Endothelial cell of umbilical vein (primary cell): ENCODE measurements around the gene DNAJC4. TPM values are rescaled to one million over a fixed set of nuclear protein-coding genes. Genes with fewer than 3 reads are reported as not detected.

Source experiments
- BruUV-seq: library from RNA; stranded (reverse); fragments of 400-500 nt; replicated peaks from 2 replicates; lab custom pipeline; 2021; lab: Mats Ljungman, UMichigan
- CTCF ChIA-PET: fragments of 300-600, 350-600 bp; sonication (Branson Sonifier 250); formaldehyde crosslinking; loops from one replicate; lab custom pipeline; 2021; ENCODE audit warnings: antibody characterized with exemption, inconsistent platforms; lab: Charles Lee
- POLR2A ChIA-PET: fragments of 300-600, 350-600 bp; sonication (Branson Sonifier 250); formaldehyde crosslinking; loops from one replicate; lab custom pipeline; 2021; ENCODE audit warnings: antibody characterized with exemption, inconsistent platforms; lab: Charles Lee
- DNase-seq: peaks from one replicate; pipeline ENCODE4 v3.0.0-alpha.2; 2011; ENCODE audit warnings: low read depth, low spot score
- FAIRE-seq: peaks from 2 replicates; lab custom pipeline; 2011; peaks lifted over from hg19 to GRCh38; lab: Jason Lieb, UNC
- H2AFZ ChIP-seq: 2 replicates; pipeline ENCODE4 v1.6.0; 2012; ENCODE audit warnings: low read depth, low read length, control low read depth, inconsistent platforms
- H3K27ac ChIP-seq: 2 replicates; pipeline ENCODE4 v1.5.1; 2011; ENCODE audit warnings: low read depth, mild to moderate bottlenecking, control low read depth, low read length, moderate library complexity; ENCODE audit not compliant: insufficient read depth
- H3K27me3 ChIP-seq, 2 experiments: 2 replicates each; pipeline versions ENCODE4 v1.6.0 to v1.6.1; 2011; ENCODE audit warnings: low read length in 2 of 2, mixed read lengths in 1 of 2; ENCODE audit not compliant: control insufficient read depth in 2 of 2, insufficient read depth in 2 of 2
- H3K36me3 ChIP-seq, 2 experiments: 2 replicates in 1 of 2; 3 replicates in 1 of 2; pipeline ENCODE4 v1.5.1; 2011; ENCODE audit warnings: low read length in 2 of 2, mild to moderate bottlenecking in 1 of 2, moderate library complexity in 1 of 2; ENCODE audit not compliant: control insufficient read depth in 2 of 2, insufficient read depth in 2 of 2; ENCODE audit errors: extremely low read depth in 1 of 2
- H3K4me1 ChIP-seq: 3 replicates; pipeline ENCODE4 v1.5.1; 2011; ENCODE audit warnings: mild to moderate bottlenecking, low read length; ENCODE audit not compliant: control insufficient read depth, insufficient read depth; ENCODE audit errors: extremely low read depth
- H3K4me2 ChIP-seq: 2 replicates; pipeline ENCODE4 v1.6.1; 2011; ENCODE audit warnings: low read length, control low read depth, mixed read lengths; ENCODE audit not compliant: insufficient read depth
- H3K4me3 ChIP-seq, 3 experiments: fragments of 200-600 bp in 1 of 3; sonication (generic), shearing (Covaris generic) in 1 of 3; replicated peaks in 1 of 3; 2 replicates each; pipeline ENCODE4 v1.5.1; 2011 to 2016; ENCODE audit warnings: control low read depth in 3 of 3, low read length in 3 of 3, mild to moderate bottlenecking in 2 of 3, inconsistent platforms in 1 of 3, low read depth in 1 of 3, moderate library complexity in 1 of 3; ENCODE audit not compliant: insufficient read depth in 1 of 3
- H3K79me2 ChIP-seq: 2 replicates; pipeline ENCODE4 v1.6.0; 2012; ENCODE audit warnings: low read length, inconsistent platforms; ENCODE audit not compliant: control insufficient read depth, insufficient read depth
- H3K9ac ChIP-seq: replicated peaks from 2 replicates; pipeline ENCODE3; 2011; ENCODE audit warnings: low read length, control low read depth; ENCODE audit not compliant: insufficient read depth; ENCODE audit errors: extremely low read depth
- H3K9me1 ChIP-seq: replicated peaks from 3 replicates; pipeline ENCODE4 v1.6.0; 2011; ENCODE audit warnings: mild to moderate bottlenecking, low read length; ENCODE audit not compliant: control insufficient read depth, insufficient read depth; ENCODE audit errors: extremely low read depth
- H3K9me3 ChIP-seq: replicated peaks from 2 replicates; pipeline ENCODE4 v1.5.1; 2012; ENCODE audit warnings: low read length, inconsistent platforms; ENCODE audit not compliant: control insufficient read depth, insufficient read depth
- H4K20me1 ChIP-seq: replicated peaks from 2 replicates; pipeline ENCODE3; 2011; ENCODE audit warnings: mild to moderate bottlenecking, low read length; ENCODE audit not compliant: control insufficient read depth, insufficient read depth; ENCODE audit errors: extremely low read depth
- EZH2 ChIP-seq: IDR thresholded peaks from 2 replicates; pipeline ENCODE4 v1.6.1; 2012; ENCODE audit warnings: borderline replicate concordance, low read depth, mild to moderate bottlenecking, moderate library complexity, low read length, inconsistent platforms; ENCODE audit not compliant: severe bottlenecking
- FOS ChIP-seq: IDR thresholded peaks from 2 replicates; pipeline ENCODE4 v1.6.1; 2011; ENCODE audit warnings: mild to moderate bottlenecking, low read length, moderate library complexity, borderline replicate concordance; ENCODE audit not compliant: insufficient read depth
- GATA2 ChIP-seq: IDR thresholded peaks from 2 replicates; pipeline ENCODE4 v1.7.0; 2011; ENCODE audit warnings: low read depth, mild to moderate bottlenecking, moderate library complexity, mixed read lengths, low read length; ENCODE audit not compliant: insufficient read length, insufficient read depth
- JUN ChIP-seq: IDR thresholded peaks from 2 replicates; pipeline ENCODE4 v1.6.1; 2011; ENCODE audit warnings: borderline replicate concordance, low read depth; ENCODE audit not compliant: insufficient read length, insufficient read depth
- MAX ChIP-seq: IDR thresholded peaks from 2 replicates; pipeline ENCODE4 v1.6.1; 2011; ENCODE audit not compliant: insufficient read depth, insufficient read length
- MYC ChIP-seq: IDR thresholded peaks from one replicate; pipeline ENCODE4 v1.6.1; 2011; ENCODE audit warnings: mild to moderate bottlenecking, low read depth, low read length
- POLR2A ChIP-seq: IDR thresholded peaks from 2 replicates; pipeline ENCODE4 v1.6.1; 2012; ENCODE audit warnings: low read depth, mild to moderate bottlenecking, control low read depth, low read length
- POLR2AphosphoS5 ChIP-seq: IDR thresholded peaks from 2 replicates; pipeline ENCODE4 v1.6.1; 2012; ENCODE audit warnings: low read depth, mild to moderate bottlenecking, control low read depth, low read length, moderate library complexity; ENCODE audit not compliant: insufficient read depth
- dilution Hi-C: fragments of 300-500 bp; cut with MboI; formaldehyde crosslinking; loops from one replicate; pipeline ENCODE4 v1.15.0; 2019; ENCODE audit warnings: low sequenced_read_pairs; ENCODE audit not compliant: extremely low pct_ligation_motif_present
- intact Hi-C: fragments of 100-400 bp; cut with micrococcal nuclease; formaldehyde crosslinking; loops from one replicate; pipeline ENCODE4 v1.10.0; 2022
- polyA plus RNA-seq, 4 experiments: library from polyadenylated mRNA; depleted of rRNA in 3 of 4; stranded (reverse) in 3 of 4; unstranded in 1 of 4; fragments of >200 nt; gene quantifications; 2 replicates each; pipeline versions ENCODE4 v1.2.1 to v1.2.3, GENCODE V29; 2011 to 2012; ENCODE audit warnings: missing spikeins in 1 of 4
- total RNA-seq: library from RNA; stranded (reverse); gene quantifications from 2 replicates; pipeline ENCODE4 v1.2.3, GENCODE V29; 2021
- TF ChIP-seq, protein P1 (sequence below), 2 donors: IDR thresholded peaks; 1 replicate in 1 of 2; 2 replicates in 1 of 2; pipeline ENCODE4 v1.5.1; 2011; ENCODE audit warnings: low read length in 2 of 2, mild to moderate bottlenecking in 2 of 2, moderate library complexity in 2 of 2, control low read depth in 1 of 2, inconsistent platforms in 1 of 2, low read depth in 1 of 2; ENCODE audit not compliant: insufficient read depth in 1 of 2; ENCODE audit errors: extremely low read depth in 1 of 2

The DNAJC4 gene
- total and polyA plus RNA-seq, 2 donors (not counting 3 experiments of a cell fraction or from before 2014, with no cell fraction given), result 23.5 to 41.2 TPM

- Histone ChIP-seq H3K9me1 (no peaks in the 10 kb centered on the region), H3K9me3 (no peaks in the 10 kb centered on the region), H3K9ac (peak overlapping the region; percentile 6), H3K27me3 (no peaks in the 10 kb centered on the region), H3K4me2 (peak overlapping the region; percentile 71), H3K4me3 (peak overlapping the region; percentile 48 to 63 (median 51)), H4K20me1 (no peaks in the 10 kb centered on the region), H3K27ac (no peak overlapping the region), H3K4me1 (peaks cover 17% of the 10 kb centered on the region), H2AFZ (no peak overlapping the region), H3K79me2 (no peaks in the 10 kb centered on the region), H3K36me3 (peaks cover 6 to 8% of the 10 kb centered on the region in 2 experiments)
- dilution Hi-C loops, result no loop called here
- TF ChIP-seq, protein P1, sequence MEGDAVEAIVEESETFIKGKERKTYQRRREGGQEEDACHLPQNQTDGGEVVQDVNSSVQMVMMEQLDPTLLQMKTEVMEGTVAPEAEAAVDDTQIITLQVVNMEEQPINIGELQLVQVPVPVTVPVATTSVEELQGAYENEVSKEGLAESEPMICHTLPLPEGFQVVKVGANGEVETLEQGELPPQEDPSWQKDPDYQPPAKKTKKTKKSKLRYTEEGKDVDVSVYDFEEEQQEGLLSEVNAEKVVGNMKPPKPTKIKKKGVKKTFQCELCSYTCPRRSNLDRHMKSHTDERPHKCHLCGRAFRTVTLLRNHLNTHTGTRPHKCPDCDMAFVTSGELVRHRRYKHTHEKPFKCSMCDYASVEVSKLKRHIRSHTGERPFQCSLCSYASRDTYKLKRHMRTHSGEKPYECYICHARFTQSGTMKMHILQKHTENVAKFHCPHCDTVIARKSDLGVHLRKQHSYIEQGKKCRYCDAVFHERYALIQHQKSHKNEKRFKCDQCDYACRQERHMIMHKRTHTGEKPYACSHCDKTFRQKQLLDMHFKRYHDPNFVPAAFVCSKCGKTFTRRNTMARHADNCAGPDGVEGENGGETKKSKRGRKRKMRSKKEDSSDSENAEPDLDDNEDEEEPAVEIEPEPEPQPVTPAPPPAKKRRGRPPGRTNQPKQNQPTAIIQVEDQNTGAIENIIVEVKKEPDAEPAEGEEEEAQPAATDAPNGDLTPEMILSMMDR (IDR thresholded peaks at IDR 0.05; ENCODE audit: extremely low read depth in 1 of 2, insufficient read depth in 1 of 2, low read depth in 1 of 2, low read length in 2 of 2), result no peak
- TF ChIP-seq JUN, result no peak
- TF ChIP-seq FOS, result no peak
- no peak for TF ChIP-seq GATA2
- TF ChIP-seq EZH2, result no peak
- TF ChIP-seq MAX, result no peak
- no peak for TF ChIP-seq POLR2AphosphoS5
- no peak for TF ChIP-seq POLR2A
- no peak for TF ChIP-seq MYC
- POLR2A ChIA-PET, result no interaction called here
- FAIRE-seq (no peak), DNase-seq (no peak)
- intact Hi-C loops, result no loop called here
- CTCF ChIA-PET, result interaction anchor here (1.2 to 2.2 kb wide), 3 partner anchors 9 to 31 kb away, joined by 3 to 7 read pairs (median 6); partner anchors contain the start of genes NUDT22 and TRPT1
- BruUV-seq, result no TSS peak
Observed at GRCh38 chr11:64235437-64236161, 5.3 kb downstream of the DNAJC4 start.
